Neutrophil (primary cell): ENCODE results near the gene EMILIN1.
"Not testable (repeated sequence)": the region's sequence is repeated elsewhere in the genome, so short reads cannot be mapped to it uniquely, and the experiment has no call there.

Experiments
- H3K27ac ChIP-seq: fragments of 200-600 bp; sonication (generic); 2 replicates; pipeline ENCODE4 v1.5.1; 2016; ENCODE audit warnings: mild to moderate bottlenecking, moderate library complexity
- H3K27me3 ChIP-seq: fragments of 200-600 bp; sonication (generic); 2 replicates; pipeline ENCODE4 v1.6.0; 2016; ENCODE audit warnings: mild to moderate bottlenecking
- H3K36me3 ChIP-seq: fragments of 200-600 bp; sonication (generic); 2 replicates; pipeline ENCODE4 v1.5.1; 2017
- H3K4me1 ChIP-seq, 2 experiments: fragments of 200-600 bp in 1 of 2; sonication (generic) in 1 of 2; 1 replicate in 1 of 2; 2 replicates in 1 of 2; pipeline versions ENCODE4 v1.5.1 to v1.6.1; 2013 to 2016; ENCODE audit warnings: low read depth in 1 of 2, low read length in 1 of 2, mild to moderate bottlenecking in 1 of 2, moderate library complexity in 1 of 2; ENCODE audit not compliant: control insufficient read depth in 1 of 2, insufficient read depth in 1 of 2
- H3K4me3 ChIP-seq, 2 experiments: fragments of 200-600 bp in 1 of 2; sonication (generic) in 1 of 2; 1 replicate in 1 of 2; 2 replicates in 1 of 2; pipeline ENCODE4 v1.5.1; 2013 to 2016; ENCODE audit warnings: low read depth in 1 of 2, low read length in 1 of 2, mild to moderate bottlenecking in 1 of 2, moderate library complexity in 1 of 2
- H3K9me3 ChIP-seq: fragments of 200-600 bp; sonication (generic); 2 replicates; pipeline ENCODE4 v1.5.1; 2016
- TF ChIP-seq, protein P1 (sequence below): fragments of 200-600 bp; sonication (generic); IDR thresholded peaks from 2 replicates; pipeline ENCODE4 v1.5.1; 2016; ENCODE audit warnings: antibody characterized with exemption

Gene EMILIN1

DNA sequence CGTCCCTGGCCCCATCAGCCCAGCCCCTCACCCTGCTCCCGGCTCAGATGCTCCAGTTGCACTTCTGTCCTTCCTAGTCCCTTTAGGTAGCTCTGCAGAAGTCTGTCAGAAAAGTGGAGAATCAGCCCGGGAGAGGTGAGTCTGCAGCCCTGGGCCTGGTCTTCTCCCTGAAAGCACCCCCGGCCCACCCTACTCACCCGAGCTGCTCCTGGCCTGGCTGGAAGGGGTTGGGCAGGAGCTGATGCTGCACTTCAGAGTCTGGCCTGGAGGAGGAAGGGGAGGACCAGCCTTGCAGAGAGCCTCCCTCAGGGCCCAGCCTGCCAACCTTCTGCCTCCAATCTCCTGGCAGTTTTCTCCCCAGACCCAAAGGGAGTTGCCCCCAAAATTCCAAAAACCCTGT lies 23.9 kb downstream of the EMILIN1 start:
- H3K27me3 ChIP-seq: no peaks in the 10 kb centered on the region
- TF ChIP-seq, protein P1, sequence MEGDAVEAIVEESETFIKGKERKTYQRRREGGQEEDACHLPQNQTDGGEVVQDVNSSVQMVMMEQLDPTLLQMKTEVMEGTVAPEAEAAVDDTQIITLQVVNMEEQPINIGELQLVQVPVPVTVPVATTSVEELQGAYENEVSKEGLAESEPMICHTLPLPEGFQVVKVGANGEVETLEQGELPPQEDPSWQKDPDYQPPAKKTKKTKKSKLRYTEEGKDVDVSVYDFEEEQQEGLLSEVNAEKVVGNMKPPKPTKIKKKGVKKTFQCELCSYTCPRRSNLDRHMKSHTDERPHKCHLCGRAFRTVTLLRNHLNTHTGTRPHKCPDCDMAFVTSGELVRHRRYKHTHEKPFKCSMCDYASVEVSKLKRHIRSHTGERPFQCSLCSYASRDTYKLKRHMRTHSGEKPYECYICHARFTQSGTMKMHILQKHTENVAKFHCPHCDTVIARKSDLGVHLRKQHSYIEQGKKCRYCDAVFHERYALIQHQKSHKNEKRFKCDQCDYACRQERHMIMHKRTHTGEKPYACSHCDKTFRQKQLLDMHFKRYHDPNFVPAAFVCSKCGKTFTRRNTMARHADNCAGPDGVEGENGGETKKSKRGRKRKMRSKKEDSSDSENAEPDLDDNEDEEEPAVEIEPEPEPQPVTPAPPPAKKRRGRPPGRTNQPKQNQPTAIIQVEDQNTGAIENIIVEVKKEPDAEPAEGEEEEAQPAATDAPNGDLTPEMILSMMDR: no peak
- no peaks in the 10 kb centered on the region for H3K9me3 ChIP-seq
- no peaks in the 10 kb centered on the region for H3K4me1 ChIP-seq
- no peak overlapping the region for H3K4me3 ChIP-seq
- H3K27ac ChIP-seq: no peak overlapping the region
- no peaks in the 10 kb centered on the region for H3K36me3 ChIP-seq

- no peak overlapping the region for H3K27ac ChIP-seq
- H3K4me1 ChIP-seq: no peaks in the 10 kb centered on the region
- H3K27me3 ChIP-seq: no peaks in the 10 kb centered on the region
- H3K9me3 ChIP-seq: no peaks in the 10 kb centered on the region
- no peaks in the 10 kb centered on the region for H3K36me3 ChIP-seq
- TF ChIP-seq, protein P1: no peak
- H3K4me3 ChIP-seq: no peak overlapping the region
Observed at GRCh38 chr2:27105981-27106380, 27.6 kb downstream of the EMILIN1 start.

DNA sequence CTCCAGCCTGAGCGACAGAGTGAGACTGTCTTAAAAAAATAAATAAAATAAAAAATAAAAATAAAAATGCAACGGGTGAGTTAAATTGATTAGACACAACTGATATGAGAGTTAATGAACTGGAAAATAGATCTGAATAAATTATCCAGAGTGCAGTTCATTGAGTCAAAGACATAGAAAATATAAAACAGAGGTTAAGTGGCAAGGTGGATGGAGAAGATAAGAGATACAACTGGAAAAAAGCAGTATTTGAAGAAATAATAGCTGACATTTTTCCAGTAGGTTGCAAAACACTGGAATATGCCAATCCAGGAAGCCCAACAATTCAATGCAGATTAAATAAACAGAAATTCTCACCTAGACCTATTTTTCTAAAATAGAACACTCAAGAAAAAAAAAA lies 29.8 kb downstream of the EMILIN1 start:
- TF ChIP-seq, protein P1: no peak
- H3K27ac ChIP-seq: no peak overlapping the region

GRCh38 chr2:27109083-27109482 lies 30.7 kb downstream of the EMILIN1 start:
- Histone ChIP-seq H3K9me3 (no peaks in the 10 kb centered on the region), H3K36me3 (no peaks in the 10 kb centered on the region), H3K27ac (no peak overlapping the region), H3K27me3 (no peaks in the 10 kb centered on the region), H3K4me3 (no peak overlapping the region), H3K4me1 (no peaks in the 10 kb centered on the region)
- TF ChIP-seq, protein P1: no peak

More for the DNA sequence above, 29.8 kb downstream of the EMILIN1 start:
- Histone ChIP-seq H3K4me1 (no peaks in the 10 kb centered on the region), H3K36me3 (no peaks in the 10 kb centered on the region), H3K9me3 (no peaks in the 10 kb centered on the region), H3K27me3 (no peaks in the 10 kb centered on the region), H3K4me3 (no peak overlapping the region)

DNA sequence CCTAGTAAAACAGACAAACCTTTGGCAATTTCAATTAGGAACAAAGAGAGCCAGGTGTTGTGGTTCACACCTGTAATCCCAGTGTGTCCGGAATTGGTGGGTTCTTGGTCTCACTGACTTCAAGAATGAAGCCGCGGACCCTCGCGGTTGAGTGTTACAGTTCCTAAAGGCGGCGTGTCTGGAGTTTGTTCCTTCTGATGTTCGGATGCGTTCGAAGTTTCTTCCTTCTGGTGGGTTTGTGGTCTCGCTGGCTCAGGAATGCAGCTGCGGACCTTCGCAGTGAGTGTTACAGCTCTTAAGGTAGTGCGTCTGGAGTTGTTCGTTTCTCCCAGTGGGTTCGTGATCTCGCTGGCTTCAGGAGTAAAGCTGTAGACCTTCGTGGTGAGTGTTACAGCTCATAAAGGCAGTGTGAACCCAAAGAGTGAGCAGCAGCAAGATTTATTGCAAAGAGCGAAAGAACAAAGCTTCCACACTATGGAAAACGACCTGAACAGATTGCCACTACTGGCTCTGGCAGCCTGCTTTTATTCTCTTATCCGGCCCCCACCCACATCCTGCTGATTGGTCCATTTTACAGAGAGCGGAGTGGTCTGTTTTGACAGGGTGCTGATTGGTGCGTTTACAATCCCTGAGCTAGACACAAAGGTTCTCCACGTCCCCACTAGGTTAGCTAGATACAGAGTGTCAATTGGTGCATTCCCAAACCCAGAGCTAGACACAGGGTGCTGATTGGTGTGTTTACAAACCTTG lies 32.4 kb downstream of the EMILIN1 start:
- not testable (repeated sequence) for H3K4me1 ChIP-seq, H3K27ac ChIP-seq, H3K9me3 ChIP-seq, H3K4me3 ChIP-seq, H3K27me3 ChIP-seq, H3K36me3 ChIP-seq

DNA sequence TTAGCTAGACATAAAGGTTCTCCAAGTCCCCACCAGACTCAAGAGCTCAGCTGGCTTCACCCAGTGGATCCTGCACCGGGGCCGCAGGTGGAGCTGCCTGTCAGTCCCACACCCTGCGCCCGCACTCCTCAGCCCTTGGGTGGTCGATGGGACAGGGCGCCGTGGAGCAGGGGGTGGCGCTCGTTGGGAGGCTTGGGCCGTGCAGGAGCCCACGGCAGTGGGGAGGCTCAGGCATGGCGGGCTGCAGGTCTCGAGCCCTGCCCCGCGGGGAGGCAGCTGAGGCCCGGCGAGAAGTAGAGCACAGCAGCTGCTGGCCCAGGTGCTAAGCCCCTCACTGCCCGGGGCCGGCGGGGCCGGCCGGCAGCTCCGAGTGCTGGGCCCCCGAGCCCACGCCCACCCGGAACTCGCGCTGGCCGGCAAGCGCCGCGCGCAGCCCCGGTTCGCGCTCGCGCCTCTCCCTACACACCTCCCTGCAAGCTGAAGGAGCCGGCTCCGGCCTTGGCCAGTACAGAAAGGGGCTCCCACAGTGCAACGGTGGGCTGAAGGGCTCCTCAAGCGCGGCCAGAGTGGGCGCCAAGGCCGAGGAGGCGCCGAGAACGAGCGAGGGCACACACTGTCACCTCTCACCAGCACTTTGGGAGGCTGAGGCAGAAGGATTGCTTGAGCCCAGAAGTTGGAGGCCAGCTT lies 33.1 kb downstream of the EMILIN1 start:
- H3K27ac ChIP-seq, H3K36me3 ChIP-seq, H3K4me3 ChIP-seq, H3K27me3 ChIP-seq, H3K9me3 ChIP-seq, H3K4me1 ChIP-seq: not testable (repeated sequence)
